Activated CD8-positive, alpha-beta memory T cell treated with anti-CD3 and anti-CD28 coated beads for 48 hours (primary cell): ENCODE data around the gene CALD1.

ENCODE experiments used
- DNase-seq, 3 experiments: peaks; one replicate each; pipeline ENCODE4 v3.0.0-alpha.2; 2020; ENCODE audit warnings: low read depth in 2 of 3, low spot score in 2 of 3

CALD1 gene

DNA sequence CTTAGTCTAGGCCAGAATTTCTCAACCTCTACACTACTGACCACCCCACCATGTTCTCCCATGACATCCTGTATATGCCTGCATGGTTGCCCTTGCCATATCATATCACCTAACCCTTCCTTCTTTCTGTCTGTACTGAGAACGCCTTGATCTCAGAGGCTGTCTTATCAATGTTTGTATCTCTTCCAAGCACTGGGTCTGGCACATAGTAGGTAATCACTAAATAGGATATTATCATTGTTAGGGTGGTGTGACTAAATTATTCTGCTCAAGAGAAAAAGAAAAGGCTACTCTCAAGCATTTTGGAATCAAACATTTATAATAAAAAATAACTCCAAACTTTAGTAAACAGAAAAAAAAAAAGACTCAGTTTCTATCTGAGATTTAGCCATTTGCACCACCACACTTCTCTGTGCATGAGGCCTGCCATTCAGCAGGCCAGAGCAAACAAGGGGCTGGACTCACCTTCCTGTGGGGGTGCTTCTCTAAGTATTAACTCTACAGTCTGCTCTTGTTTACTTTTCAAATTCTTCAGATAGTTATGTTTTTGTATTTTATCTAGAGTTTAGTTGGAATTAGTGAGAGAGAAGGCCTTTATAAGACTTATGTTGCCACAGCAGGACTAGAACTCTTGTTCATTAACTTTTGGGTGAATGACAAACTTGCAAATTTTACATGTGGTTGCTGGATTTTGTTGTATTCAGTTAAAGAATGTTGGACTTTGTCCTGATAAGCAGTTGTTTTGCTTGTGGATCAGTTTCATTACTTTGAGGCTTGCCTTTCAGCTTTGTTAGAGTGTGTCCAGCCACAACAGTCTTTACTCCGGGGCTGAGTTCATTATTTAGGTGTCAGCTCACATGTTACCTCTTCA is 212.3 kb downstream of the CALD1 start:
- DNase-seq: no peak

DNA sequence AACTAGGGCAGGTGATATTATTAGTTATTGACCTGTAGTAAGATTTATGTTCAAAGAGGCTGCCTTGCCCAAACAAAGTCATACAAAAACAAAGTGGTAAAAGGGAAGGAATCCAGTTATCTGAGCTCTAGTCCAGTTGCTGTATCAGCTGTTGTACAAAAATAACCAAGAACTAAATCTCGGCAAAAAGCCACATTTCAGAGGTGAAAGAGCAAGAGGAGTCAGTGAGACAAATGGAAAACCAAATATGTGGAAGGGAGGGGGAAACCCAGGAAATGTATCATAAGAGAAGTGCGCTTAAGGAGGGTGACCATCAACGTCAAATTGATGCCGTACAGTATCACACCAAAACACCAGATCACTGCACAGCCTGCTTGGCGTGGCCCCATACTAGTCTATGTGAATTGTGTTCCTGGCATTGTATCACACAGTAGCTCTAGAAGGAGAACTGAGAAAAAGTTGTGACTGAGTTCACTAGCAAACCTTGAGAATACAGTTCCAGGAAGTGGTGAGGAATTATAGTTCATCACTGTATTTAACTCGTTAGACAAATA is 213.3 kb downstream of the CALD1 start:
- DNase-seq: no peak

- no peak for DNase-seq
These were observed 214.5 kb downstream of the CALD1 start for GRCh38 chr7:134993877-134994456.

DNA sequence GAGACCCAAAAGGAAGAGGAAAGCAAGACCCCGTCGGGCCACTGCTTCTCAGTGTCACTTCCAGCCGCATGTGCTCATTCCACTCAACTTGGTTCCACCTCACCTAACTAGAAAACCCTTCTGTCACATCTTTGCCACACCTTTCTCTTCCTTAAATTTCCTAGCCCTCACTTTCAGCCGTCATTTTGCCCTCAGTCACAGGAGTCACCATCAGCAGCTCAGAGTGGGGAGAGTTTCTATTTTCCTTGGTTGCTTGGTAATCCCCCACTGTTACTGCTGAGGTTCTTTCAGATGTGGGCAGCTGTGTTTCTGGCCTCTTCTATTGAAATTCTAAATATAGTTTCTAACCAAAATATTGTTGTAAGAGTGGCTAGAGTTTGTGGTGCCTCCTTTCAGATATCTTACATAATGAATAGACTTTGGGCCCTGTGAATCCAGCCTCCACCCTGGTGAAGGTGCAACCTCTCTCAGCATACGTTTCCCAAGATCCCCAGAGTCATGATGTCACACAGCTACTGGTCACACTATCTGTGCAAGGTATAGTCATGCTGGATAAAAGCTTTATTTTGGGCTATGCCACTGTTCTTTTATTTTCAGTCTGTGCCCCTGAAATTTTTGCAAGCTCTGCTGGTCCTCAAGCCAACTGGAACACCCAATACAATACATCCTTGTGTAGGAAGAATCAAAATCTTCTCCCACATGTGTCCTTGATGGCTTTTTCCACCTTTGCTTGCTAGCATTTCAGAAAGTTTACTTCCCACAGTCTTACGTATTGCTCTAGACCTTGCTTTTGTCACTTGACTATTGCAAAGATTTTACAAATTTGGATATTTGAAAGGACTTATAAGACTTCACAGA is 216.0 kb downstream of the CALD1 start:
- no peak for DNase-seq

DNA sequence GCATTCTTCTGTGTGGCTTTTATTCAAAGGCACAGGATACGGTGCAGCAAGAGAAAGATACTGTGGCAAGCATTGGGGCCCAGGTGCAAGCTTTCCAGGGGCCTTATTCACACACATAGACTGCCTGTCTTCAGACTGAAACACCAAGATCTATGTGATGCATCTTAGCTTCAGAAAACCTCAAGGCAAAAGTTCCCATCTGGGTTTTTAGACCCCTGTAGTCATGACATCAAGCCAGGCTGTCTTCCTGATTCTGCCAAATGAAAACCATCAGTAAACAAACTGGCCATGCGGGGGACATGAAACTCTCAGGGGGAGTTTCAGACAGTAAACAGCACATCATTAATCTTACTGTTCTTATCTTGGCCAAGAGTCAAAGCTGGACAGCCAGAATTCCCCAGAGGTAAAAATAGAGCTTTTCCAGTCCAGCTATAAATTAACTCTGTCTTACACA is 216.7 kb downstream of the CALD1 start:
- no peak for DNase-seq

- no peak for DNase-seq
These were observed 217.9 kb downstream of the CALD1 start for GRCh38 chr7:134997214-134997885.

- no peak for DNase-seq
These were observed 219.7 kb downstream of the CALD1 start for GRCh38 chr7:134999136-134999535.

DNA sequence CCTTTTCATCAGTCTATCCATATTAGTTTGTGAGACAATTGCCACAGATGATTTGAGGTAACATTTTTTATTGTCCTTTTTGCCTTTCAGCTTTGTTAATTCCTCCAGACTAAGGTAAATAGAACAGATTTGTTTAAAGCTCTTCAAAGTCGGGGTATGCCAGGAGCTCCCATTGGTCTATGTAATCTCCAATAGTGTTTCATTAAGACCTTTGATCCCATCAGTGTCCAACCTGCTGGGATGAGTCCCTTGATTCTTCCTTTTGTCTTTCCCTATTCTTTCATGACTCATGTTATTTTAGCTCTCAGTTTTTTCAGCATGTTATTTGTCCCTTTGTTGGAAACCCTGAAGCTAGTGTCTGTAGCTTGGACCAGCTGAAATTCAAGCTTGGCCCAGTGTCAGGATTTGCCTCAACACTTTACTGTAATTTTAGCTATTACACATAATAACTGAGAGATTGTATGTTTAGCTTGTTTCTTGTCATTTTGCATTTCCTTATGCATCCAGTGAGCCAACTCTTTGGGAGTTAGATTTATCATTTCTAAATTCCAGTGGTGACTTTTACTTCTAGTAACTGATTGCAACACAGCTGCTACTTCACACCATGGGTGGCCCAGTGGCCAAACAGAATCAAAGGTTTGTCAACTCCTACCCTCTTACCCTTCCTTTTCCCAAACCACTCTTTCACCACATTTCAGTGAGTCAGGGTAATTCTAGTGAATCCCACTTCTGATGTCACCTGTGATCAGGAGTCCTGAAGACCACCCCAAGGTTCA is 222.1 kb downstream of the CALD1 start:
- no peak for DNase-seq

DNA sequence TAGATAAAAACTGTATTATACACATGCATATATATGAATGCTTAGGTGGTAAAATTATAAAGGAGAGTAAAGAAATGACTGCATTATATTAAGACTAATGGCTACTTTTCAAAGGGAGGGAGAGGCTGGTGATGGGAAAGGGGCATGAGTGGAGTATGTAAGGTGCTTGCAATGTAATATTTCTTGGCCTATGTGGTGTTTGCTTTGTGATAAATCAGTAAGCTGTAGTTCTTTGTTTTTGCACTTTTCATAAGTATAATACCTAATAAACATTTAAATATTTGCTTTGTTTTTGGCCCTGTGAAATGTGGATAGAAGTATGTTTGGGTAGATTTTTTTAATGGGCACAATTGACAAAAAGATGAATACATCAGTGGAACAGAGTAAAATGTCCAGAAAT is 232.8 kb downstream of the CALD1 start:
- no peak for DNase-seq
